BLaER1 treated with 17β-estradiol and CSF1 and Interleukin-3, amounts not matched to agents 10 nM and 100 nM (cell line): ENCODE results near the gene ROPN1B.
"Not testable (repeated sequence)": the region's sequence is repeated elsewhere in the genome, so short reads cannot be mapped to it uniquely, and the experiment has no call there.

Experiments used
- H3K27ac ChIP-seq, 11 experiments: shearing (Covaris generic); formaldehyde crosslinking; 2 replicates each; pipeline ENCODE4 v1.8.1; 2022
- H3K27me3 ChIP-seq, 11 experiments: shearing (Covaris generic); formaldehyde crosslinking; 2 replicates each; pipeline ENCODE4 v1.8.1; 2022
- H3K36me3 ChIP-seq, 11 experiments: shearing (Covaris generic); formaldehyde crosslinking; 2 replicates each; pipeline ENCODE4 v1.8.1; 2022
- H3K4me1 ChIP-seq, 10 experiments: shearing (Covaris generic); formaldehyde crosslinking; 2 replicates each; pipeline ENCODE4 v1.8.1; 2022
- H3K4me2 ChIP-seq, 11 experiments: shearing (Covaris generic); formaldehyde crosslinking; 2 replicates each; pipeline ENCODE4 v1.8.1; 2022
- H3K4me3 ChIP-seq, 10 experiments: shearing (Covaris generic); formaldehyde crosslinking; 2 replicates each; pipeline ENCODE4 v1.8.1; 2022
- H3K9ac ChIP-seq, 11 experiments: shearing (Covaris generic); formaldehyde crosslinking; 2 replicates each; pipeline ENCODE4 v1.8.1; 2022
- H3K9me3 ChIP-seq, 11 experiments: shearing (Covaris generic); formaldehyde crosslinking; replicated peaks in 1 of 11; 2 replicates each; pipeline ENCODE4 v1.8.1; 2022
- H4K20me1 ChIP-seq, 11 experiments: shearing (Covaris generic); formaldehyde crosslinking; 2 replicates each; pipeline ENCODE4 v1.8.1; 2022
- Cebpa-rat ChIP-seq, 11 experiments: shearing (Covaris generic); IDR thresholded peaks; 2 replicates each; pipeline ENCODE4 v1.8.1; 2022

Gene ROPN1B

DNA sequence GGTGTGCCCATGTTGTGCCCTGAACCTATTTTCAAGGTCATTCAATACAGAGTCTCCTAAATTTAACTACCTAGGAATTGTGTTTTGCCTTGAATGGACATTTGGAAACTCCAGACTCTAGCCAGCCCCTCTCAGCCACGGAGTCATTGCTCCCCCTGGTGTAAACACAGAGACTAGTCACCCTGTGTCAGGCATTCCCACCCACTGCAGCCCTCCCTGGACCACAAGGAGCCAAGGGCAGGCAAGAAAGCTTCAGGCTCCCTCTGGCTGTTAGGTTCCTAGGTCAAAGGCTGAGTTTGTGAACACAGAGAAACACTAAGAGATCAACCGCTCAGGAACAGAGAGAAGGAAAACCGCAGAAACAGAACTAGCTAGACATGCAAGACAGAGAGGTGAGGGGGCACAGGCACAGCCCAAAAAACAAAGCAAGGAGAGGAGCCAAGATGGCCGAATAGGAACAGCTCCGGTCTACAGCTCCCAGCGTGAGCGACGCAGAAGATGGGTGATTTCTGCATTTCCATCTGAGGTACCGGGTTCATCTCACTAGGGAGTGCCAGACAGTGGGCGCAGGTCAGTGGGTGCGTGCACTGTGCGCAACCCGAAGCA is 32.7 kb upstream of the ROPN1B start:
- H3K9ac ChIP-seq, H3K9me3 ChIP-seq, H3K27ac ChIP-seq, H3K4me1 ChIP-seq, H3K4me2 ChIP-seq, H4K20me1 ChIP-seq, H3K4me3 ChIP-seq, H3K36me3 ChIP-seq, H3K27me3 ChIP-seq: not testable (repeated sequence)

DNA sequence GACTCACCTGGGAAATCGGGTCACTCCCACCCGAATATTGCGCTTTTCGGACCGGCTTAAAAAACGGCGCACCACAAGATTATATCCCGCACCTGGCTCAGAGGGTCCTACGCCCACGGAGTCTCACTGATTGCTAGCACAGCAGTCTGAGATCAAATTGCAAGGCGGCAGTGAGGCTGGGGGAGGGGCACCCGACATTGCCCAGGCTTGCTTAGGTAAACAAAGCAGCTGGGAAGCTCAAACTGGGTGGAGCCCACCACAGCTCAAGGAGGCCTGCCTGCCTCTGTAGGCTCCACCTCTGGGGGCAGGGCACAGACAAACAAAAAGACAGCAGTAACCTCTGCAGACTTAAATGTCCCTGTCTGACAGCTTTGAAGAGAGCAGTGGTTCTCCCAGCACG is 32.1 kb upstream of the ROPN1B start:
- not testable (repeated sequence) for H3K27ac ChIP-seq, H3K4me3 ChIP-seq, H4K20me1 ChIP-seq, H3K4me1 ChIP-seq, H3K4me2 ChIP-seq, H3K27me3 ChIP-seq, H3K9ac ChIP-seq, H3K9me3 ChIP-seq, H3K36me3 ChIP-seq

DNA sequence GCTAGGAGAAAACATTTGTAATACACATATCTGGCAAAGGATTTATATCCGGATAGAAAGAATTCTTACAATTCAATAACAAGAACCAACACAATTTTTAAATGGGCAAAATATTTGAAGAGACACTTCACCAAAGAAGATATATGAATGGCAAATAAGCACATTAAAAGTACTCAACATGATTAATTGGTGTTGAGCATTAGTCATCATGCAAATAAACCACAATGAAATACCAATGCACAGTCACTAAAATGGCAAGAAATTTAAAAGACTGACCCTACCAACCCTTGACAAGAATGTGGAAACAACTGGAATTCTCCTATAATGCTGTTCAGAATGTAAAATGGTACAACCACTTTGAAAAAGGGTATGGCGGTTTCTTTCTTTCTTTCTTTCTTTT is 21.2 kb upstream of the ROPN1B start:
- not testable (repeated sequence) for H3K36me3 ChIP-seq, H3K27me3 ChIP-seq, H3K27ac ChIP-seq, H3K4me2 ChIP-seq, H3K9me3 ChIP-seq, H3K4me3 ChIP-seq, H4K20me1 ChIP-seq, H3K9ac ChIP-seq
- peaks cover 0 to 16% (median 0%) of the 10 kb centered on the region in 10 experiments; a peak in 4 of 20 replicates for H3K4me1 ChIP-seq

DNA sequence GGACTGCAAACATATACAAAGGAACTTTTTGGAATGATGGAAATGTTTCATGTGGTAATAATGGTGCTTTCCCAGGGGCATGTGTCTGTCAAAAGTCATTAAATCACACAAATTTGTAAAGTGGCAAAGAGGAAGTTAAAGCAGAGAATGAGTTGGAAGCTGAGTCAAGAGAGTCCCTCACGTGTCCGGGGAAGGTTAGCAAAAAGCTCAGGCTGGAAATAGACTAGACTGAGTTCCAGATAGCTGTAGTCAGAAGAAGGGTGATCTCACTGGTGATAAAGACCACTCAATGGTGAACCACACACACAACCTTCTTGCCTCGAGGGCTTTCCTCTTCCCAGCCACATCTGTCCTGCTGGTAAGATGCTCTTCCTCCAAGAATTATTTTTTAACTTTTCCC is 20.1 kb upstream of the ROPN1B start:
- H3K9ac ChIP-seq, H3K27ac ChIP-seq, H4K20me1 ChIP-seq, H3K4me3 ChIP-seq, H3K9me3 ChIP-seq, H3K27me3 ChIP-seq, H3K36me3 ChIP-seq: not testable (repeated sequence)
- Histone ChIP-seq H3K4me2 (peak overlapping the region in 3 of 11 experiments; percentile 21 to 66 (median 62); a peak in 5 of 22 replicates), H3K4me1 (peaks cover 0 to 16% (median 0%) of the 10 kb centered on the region in 10 experiments; a peak in 4 of 20 replicates)

DNA sequence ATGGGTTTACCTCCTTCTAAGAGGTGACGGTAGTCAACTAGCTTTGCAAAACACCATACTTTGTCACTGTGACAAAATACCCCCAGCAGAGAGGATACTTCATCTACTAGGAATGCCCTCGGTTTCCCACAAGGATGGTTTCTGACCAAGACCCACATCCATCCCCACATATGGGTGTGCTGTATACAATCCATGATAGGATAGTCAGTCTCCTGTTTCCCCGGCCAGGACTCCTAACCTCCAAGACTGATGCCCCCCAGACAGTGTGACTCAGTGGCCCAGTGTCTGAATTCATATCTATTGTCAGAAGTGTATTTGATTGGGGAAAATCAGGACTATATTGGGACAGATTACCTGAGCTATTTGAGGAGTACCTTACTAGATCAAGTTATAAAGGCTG is 17.8 kb upstream of the ROPN1B start:
- not testable (repeated sequence) for H3K9me3 ChIP-seq, H3K9ac ChIP-seq, H3K4me2 ChIP-seq, H4K20me1 ChIP-seq, H3K4me3 ChIP-seq, H3K27ac ChIP-seq, H3K36me3 ChIP-seq, H3K27me3 ChIP-seq
- H3K4me1 ChIP-seq, result peaks cover 0 to 16% (median 7%) of the 10 kb centered on the region in 10 experiments; a peak in 11 of 20 replicates

DNA sequence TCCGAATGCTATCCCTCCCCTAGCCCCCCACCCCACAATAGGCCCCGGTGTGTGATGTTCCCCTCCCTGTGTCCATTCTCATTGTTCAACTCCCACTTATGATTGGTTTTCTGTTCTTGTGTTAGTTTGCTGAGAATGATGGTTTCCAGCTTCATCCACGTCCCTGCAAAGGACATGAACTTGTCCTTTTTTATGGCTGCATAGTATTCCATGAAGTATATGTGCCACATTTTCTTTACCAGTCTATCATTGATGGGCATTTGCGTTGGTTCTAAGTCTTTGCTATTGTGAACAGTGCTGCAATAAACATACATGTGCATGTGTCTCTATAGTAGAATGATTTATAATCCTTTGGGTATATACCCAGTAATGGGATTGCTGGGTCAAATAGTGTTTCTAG is 12.0 kb upstream of the ROPN1B start:
- H3K9ac ChIP-seq, H3K36me3 ChIP-seq, H3K4me2 ChIP-seq, H4K20me1 ChIP-seq, H3K27ac ChIP-seq, H3K4me1 ChIP-seq, H3K4me3 ChIP-seq, H3K27me3 ChIP-seq: not testable (repeated sequence)
- H3K9me3 ChIP-seq, result peaks cover 16 to 26% (median 21%) of the 10 kb centered on the region in 11 experiments

DNA sequence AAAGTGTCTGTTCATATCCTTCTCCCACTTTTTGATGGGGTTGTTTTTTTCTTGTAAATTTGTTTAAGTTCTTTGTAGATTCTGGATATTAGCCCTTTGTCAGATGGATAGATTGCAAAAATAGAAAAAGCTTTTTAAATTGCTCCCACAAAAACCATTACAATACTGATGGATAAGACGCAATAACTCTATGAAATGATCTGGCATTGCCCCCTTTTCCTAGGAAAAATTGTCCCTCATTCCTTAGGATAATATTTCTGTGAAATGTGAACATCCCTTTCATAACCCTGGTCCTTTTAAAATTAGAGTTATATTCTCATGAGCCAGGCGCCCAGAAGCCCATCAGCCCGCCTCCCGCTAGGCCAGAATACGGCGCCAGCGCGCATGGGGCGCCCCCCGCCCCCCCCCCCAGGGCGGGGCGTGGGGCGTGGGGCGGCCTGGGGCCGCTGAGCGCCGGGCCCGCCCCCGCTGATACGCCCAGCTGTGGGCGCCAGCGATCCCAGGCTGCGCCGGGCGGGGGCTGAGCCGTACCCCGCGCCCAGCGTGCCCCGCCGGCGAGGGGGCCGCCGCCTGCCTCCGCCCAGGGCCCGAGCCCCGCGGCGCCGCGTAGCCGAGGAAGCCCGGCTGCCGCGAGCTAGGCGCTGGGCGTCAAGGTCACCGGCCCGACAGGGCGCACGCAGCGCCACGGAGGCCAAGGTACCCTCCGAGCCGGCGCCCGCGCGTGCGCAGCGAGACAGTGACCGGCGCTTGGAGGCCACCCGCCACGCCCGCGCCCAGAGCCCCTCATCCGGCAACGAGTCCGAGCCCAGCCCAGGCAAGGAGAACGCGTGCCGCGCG is 11.1 kb upstream of the ROPN1B start:
- H4K20me1 ChIP-seq, result no peaks in the 10 kb centered on the region
- H3K4me1 ChIP-seq, result peaks cover 0 to 9% (median 0%) of the 10 kb centered on the region in 10 experiments; a peak in 7 of 20 replicates
- H3K36me3 ChIP-seq, result no peaks in the 10 kb centered on the region
- H3K27ac ChIP-seq, result no peak overlapping the region
- H3K4me3 ChIP-seq, result no peak overlapping the region
- peaks cover 16 to 26% (median 21%) of the 10 kb centered on the region in 11 experiments for H3K9me3 ChIP-seq
- H3K27me3 ChIP-seq, result no peaks in the 10 kb centered on the region
- H3K9ac ChIP-seq, result no peak overlapping the region
- H3K4me2 ChIP-seq, result no peak overlapping the region
- no peak for TF ChIP-seq Cebpa-rat (IDR thresholded peaks at IDR 0.05)

DNA sequence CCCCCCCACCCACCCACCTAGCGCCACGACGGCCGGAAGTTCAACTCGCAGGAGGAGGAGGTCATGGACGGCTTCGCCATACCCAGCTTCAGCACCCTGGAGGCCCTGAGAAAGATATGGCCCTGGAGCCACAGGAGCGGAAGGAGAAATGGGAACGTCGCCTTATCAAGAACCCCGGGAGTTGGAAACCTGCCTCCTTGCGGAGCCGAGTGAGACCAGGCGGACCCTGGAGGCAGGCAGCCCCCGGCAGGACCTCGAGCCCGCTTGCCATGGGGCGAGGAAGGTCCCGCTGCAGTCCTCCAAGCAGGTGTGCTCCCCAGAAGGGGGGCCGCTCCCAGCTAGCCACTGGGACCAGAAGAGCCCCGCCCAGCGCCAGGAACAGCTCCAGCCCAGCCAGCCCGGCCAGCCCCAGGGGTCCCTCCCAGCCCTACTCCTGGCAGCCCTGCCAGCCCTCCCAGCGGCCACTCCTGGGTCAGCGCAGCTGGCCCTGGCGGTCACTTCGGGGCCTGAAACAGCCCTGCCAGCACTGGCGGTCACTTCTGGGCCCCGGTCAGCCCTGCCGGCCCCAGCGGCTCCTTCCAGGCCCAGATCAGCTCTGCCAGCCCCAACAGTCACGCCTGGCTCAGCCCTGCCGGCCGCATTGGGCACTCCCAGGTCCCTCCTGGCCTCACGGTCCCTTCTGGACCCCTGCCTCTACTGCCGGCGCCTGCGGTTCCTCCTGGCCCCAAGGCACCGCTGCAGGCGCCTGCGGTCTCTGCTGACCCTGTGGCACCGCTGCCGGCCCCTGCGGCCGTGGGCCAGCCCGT is 10.3 kb upstream of the ROPN1B start:
- Histone ChIP-seq H3K9ac (no peak overlapping the region), H4K20me1 (no peaks in the 10 kb centered on the region), H3K4me1 (peaks cover 0 to 9% (median 0%) of the 10 kb centered on the region in 10 experiments; a peak in 7 of 20 replicates), H3K36me3 (no peaks in the 10 kb centered on the region), H3K27me3 (no peaks in the 10 kb centered on the region), H3K4me3 (no peak overlapping the region), H3K9me3 (peaks cover 16 to 26% (median 21%) of the 10 kb centered on the region in 11 experiments), H3K4me2 (no peak overlapping the region), H3K27ac (no peak overlapping the region)
- no peak for TF ChIP-seq Cebpa-rat (IDR thresholded peaks at IDR 0.05)

DNA sequence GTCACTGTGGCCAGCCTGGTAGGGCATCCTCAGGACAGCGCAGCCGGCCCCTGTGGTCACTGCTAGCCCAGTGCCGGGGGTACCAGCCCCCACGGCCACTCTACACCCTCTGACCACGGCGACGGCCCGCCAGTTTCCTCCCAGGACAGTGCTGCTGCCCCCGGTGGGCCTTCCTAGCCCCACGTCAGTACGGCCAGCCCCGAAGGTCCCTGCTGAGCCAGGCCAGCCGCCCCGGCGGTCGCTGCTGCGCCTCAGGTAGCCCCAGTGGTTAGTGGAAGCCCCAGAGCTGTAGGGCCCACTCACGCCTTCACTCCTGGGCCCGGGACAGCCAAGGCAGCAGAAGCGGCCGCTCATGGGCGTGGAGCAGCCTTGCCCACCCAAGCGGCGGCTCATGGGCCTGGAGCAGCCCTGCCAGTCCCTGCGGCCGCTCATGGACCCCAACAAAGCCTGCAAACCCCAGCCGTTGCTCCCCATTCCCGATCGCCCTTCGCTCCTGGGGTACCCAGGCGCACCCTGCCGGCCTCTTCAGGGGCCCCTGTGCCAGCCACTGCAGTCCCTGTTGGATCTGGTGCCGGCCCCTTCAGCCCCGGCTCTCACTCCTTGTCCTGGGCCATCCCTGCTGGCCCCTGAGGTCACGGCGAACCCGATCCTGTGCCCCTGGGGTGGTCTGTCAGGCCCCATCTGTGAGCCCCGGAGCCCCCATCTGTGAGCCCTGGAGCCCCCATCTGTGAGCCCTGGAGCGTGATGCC is 9.5 kb upstream of the ROPN1B start:
- no peak overlapping the region for H3K4me3 ChIP-seq
- H3K9ac ChIP-seq, result no peak overlapping the region
- no peak overlapping the region for H3K4me2 ChIP-seq
- no peak overlapping the region for H3K27ac ChIP-seq
- no peak for TF ChIP-seq Cebpa-rat (IDR thresholded peaks at IDR 0.05)
- H3K36me3 ChIP-seq, result no peaks in the 10 kb centered on the region
- H3K27me3 ChIP-seq, result no peaks in the 10 kb centered on the region
- H3K4me1 ChIP-seq, result peaks cover 0 to 9% (median 0%) of the 10 kb centered on the region in 10 experiments; a peak in 7 of 20 replicates
- no peaks in the 10 kb centered on the region for H4K20me1 ChIP-seq
- H3K9me3 ChIP-seq, result peaks cover 16 to 26% (median 21%) of the 10 kb centered on the region in 11 experiments
